Upper lobe of left lung (tissue), 4 donors: ENCODE data around the gene AHI1.

Source experiments
- EP300 ChIP-seq, 4 donors: sonication (generic); formaldehyde crosslinking; IDR thresholded peaks; one replicate each; pipeline ENCODE4 v1.5.1; 2017; ENCODE audit warnings: antibody characterized with exemption in 4 of 4, control low read depth in 2 of 4
- POLR2A ChIP-seq, 4 donors: fragments of 450-650 bp; IDR thresholded peaks; one replicate each; pipeline ENCODE4 v1.5.1; 2016 to 2017; ENCODE audit warnings: antibody characterized with exemption in 4 of 4, mild to moderate bottlenecking in 2 of 4
- POLR2AphosphoS5 ChIP-seq, 2 donors: sonication (generic); formaldehyde crosslinking; IDR thresholded peaks; one replicate each; pipeline ENCODE4 v1.5.1; 2017; ENCODE audit warnings: antibody characterized with exemption in 2 of 2
- TF ChIP-seq, protein P1 (sequence below), 6 experiments: fragments of 450-650 bp in 4 of 6; fragments of 200-600 bp in 2 of 6; sonication (generic) in 2 of 6; IDR thresholded peaks; one replicate each; pipeline ENCODE4 v1.5.1; 2016 to 2019; ENCODE audit warnings: antibody characterized with exemption in 6 of 6

DNA sequence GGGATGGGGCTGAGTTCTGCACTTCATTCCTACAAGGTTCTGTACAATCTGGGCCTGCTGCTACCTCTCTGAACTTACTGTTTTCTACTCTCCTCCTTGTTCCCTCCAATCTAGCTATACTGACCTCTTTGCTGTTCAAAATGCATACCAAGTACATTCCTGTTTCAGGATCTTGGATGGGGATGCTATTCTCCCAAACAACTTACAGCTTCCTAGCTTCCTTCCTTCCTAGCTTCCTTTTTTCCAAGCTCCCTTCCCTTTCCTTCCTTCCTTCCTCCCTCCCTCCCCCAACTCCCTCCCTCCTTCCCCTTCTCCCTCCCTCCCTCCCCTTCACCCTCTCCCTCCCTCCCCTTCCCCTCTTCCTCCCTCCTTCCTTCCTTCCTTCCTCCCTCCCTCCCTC lies 117.9 kb downstream of the AHI1 start:
- TF ChIP-seq EP300 (IDR thresholded peaks at IDR 0.05) (no peak), POLR2AphosphoS5 (IDR thresholded peaks at IDR 0.05) (no peak), POLR2A (IDR thresholded peaks at IDR 0.05) (no peak)
- TF ChIP-seq, protein P1, sequence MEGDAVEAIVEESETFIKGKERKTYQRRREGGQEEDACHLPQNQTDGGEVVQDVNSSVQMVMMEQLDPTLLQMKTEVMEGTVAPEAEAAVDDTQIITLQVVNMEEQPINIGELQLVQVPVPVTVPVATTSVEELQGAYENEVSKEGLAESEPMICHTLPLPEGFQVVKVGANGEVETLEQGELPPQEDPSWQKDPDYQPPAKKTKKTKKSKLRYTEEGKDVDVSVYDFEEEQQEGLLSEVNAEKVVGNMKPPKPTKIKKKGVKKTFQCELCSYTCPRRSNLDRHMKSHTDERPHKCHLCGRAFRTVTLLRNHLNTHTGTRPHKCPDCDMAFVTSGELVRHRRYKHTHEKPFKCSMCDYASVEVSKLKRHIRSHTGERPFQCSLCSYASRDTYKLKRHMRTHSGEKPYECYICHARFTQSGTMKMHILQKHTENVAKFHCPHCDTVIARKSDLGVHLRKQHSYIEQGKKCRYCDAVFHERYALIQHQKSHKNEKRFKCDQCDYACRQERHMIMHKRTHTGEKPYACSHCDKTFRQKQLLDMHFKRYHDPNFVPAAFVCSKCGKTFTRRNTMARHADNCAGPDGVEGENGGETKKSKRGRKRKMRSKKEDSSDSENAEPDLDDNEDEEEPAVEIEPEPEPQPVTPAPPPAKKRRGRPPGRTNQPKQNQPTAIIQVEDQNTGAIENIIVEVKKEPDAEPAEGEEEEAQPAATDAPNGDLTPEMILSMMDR (IDR thresholded peaks at IDR 0.05): no peak
